HG03064 (cell line): ENCODE data around the gene MTARC2.
"Not testable (repeated sequence)": the region's sequence is repeated elsewhere in the genome, so short reads cannot be mapped to it uniquely, and the experiment has no call there.

Experiments
- ATAC-seq: cut with Tn5 transposase; IDR thresholded peaks from one replicate; pipeline ENCODE4 v1.9.1; 2021; ENCODE audit warnings: low read depth; ENCODE audit not compliant: unreplicated experiment

MTARC2 gene

DNA sequence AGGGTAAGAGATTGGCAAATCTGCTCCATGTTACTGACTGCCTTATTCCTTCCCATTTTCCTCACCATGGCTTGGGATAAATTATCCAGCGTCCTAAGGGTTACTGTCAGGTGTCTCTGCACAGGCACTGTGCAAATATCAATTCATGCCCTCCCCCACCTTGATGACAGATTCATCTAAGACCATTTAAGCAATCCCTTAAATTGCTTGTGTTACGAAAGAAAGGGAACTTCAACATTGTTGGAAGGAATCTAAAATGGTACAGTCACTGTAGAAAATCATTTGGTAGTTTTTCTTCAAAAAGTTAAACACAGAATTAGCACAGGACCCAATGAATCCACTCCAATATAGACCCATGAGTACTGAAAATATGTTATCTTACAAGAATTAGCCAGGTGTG lies 17.6 kb upstream of the MTARC2 start:
- ATAC-seq = no peak

DNA sequence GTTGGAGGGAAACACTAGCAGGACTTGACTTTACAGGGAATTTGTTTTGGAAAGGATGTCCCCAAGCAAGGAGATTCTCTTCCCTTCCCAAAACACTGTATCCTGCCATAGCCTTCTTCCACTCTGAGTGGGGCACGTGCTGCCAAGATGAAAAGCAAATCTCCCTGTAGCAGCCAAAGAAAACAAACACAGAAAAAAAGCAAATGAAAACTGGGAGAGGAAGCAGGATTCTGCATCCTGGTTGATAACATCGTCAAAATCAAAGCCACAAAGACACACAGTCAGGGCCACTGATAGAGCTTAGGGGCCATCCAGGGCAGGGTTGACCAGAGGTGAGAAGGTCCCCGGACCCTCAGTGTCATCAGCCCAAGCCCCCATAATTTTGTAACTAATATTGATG lies 16.0 kb upstream of the MTARC2 start:
- no peak for ATAC-seq

DNA sequence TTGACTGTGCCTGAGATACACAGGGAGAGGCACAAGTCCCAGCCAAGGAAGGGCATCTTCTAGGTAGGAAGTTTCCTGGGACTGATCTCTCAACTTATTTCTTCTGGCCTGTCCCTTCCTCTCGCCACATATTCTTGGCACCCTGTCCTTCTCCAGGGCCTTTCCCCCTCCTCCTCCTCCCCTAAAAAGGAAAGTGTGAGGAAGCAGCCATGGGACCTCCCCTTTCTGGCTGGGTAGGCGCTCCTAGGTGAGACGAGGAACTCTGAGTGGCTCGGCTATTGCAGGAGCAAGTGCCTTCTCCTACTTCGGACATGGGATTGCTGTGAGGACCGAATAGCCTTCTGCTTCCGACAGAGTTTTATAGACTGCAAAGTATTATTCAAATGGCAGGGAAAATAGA lies 15.5 kb upstream of the MTARC2 start:
- no peak for ATAC-seq

DNA sequence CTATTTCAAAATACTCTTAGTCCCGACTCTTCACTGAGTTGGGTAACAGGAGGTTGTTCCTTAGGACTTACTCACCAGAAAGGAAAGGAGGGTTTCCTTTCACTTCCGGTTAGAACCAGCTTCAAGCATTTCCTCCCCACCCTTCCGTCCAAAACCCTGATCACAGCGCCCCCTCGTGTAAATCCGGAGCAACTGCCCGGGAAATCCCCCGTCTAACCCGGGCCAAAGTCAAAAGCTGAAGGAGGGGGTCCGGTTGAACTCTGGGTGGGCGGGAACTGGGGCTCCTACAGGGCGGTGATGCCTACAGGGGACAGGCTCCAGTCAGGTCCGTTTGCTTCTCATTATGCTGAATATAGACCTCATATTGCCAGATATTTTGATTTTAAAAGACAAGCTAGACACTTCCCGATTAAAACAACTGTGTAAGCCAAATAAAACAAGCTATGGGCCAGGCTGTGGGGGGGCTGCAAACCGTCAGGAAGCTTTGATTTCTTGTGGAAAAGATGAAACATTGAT lies 15.0 kb upstream of the MTARC2 start:
- peak; percentile 90 for ATAC-seq

DNA sequence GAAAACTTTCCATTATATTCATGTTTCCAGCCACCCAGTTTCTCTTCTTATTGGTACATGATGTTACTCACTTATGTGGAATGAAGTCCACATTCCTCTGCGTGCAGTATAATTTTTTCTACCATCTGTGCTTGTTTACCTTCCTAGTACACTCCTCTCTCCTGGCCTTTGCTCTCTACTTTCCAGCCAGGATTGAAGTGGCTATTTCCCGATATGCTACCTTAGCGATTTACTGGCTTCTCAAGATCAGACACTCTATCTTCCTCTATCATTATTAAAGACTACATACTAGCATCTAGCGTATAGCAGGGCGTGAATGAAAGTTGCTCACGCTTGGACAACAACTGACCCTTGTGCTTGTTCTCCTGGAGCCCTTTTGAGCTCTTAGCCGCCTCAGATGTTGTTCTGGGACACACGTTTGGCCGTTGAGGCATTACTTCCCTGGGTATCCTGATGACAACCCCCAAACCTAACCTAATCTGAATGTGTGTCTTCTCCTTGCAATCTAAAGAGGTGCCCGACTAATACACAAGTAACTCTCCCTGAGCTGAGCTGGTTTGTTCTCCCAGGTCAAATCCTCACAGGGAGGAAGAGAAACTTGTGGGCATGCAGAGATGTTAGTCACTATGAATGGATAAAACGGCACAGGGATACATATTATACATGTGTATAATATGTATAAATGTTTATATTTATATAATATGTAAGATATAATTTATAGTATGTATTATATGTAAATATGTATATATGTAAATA lies 13.4 kb upstream of the MTARC2 start:
- no peak for ATAC-seq

DNA sequence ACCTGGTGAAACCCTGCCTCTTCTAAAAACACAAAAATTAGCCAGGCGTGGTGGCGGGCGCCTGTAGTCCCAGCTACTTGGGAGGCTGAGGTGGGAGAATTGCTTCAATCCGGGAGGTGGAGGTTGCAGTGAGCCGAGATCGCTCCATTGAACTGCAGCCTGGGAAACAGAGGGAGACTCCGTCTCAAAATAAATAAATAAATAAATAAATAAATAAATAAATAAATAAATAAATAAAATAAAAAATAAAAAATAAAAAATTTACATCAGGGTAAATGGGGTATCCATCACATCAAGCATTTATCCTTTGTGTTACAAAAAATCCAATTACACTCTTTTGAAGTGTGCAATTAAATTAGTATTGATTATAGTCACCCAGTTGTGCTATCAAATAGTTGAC lies 11.8 kb upstream of the MTARC2 start:
- not testable (repeated sequence) for ATAC-seq

DNA sequence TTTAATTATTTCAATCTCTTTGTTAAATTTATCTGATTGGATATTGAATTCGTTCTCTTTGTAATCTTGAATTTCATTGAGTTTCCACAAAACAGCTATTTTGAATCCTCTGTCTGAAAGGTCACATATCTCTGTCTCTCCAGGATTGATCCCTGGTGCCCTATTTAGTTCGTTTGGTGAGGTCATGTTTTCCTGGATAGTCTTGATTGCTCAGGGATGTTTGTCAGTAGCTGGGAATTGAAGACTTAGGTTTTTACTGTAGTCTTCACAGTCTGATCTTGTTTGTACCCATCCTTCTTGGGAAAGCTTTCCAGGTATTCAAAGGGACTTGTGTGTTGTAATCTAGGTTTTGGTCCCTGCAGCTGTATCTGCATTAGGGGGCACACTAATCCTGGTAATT lies 6.8 kb upstream of the MTARC2 start:
- ATAC-seq = no peak

DNA sequence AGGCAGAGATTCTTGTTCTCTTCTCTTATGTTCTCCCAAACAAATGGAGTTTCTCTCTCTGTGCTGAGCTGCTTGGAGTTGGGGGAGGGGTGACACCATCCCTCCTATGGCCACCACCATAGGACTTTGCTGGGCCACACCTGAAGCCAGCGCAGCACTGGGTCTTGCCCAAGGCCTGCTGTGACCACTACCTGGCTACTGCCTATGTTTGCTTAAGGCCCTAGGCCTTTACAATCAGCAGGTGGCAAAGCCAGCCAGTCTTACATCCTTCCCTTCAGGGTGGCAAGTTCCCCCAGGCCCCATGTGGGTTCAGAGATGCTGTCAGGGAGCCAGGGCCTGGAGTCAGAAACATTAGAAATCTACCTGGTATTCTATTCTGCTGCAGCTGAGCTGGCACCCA lies 6.3 kb upstream of the MTARC2 start:
- ATAC-seq = no peak

DNA sequence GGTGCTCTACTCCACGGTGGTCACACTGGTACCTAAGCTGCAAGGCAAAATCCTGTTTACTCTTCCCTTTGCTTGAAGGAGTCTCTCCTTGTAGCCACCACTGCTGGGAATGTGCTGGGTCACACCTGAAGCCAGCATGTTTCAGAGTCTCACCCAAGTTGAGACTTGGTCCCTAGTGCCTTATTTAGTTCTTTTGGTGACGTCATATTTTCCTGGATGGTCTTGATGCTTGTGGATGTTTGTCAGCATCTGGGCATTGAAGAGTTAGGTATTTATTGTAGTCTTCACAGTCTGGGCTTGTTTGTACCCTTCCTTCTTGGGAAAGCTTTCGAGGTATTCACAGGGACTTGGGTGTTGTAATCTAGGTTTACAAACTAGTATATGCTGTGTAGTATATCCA lies 5.6 kb upstream of the MTARC2 start:
- no peak for ATAC-seq

DNA sequence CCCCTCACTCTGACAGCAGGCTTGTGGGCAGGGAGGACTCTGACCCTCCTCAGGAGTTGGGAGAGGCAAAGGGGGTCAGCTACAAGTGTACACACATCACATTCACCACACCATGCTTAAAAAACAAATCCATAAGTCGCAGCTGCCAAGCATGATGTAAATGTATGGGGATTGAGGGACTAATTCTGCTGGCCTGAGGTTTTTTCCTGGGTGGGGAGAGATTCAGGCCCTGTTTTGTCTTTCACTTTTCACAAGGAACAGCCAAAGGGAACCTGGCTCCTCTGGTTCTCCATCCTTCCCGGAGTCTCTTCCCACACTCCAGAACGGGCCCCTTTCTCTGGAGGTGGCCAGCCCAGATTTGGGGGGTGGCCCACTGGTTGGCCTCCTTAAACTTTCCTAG lies 1.3 kb upstream of the MTARC2 start:
- no peak for ATAC-seq

DNA sequence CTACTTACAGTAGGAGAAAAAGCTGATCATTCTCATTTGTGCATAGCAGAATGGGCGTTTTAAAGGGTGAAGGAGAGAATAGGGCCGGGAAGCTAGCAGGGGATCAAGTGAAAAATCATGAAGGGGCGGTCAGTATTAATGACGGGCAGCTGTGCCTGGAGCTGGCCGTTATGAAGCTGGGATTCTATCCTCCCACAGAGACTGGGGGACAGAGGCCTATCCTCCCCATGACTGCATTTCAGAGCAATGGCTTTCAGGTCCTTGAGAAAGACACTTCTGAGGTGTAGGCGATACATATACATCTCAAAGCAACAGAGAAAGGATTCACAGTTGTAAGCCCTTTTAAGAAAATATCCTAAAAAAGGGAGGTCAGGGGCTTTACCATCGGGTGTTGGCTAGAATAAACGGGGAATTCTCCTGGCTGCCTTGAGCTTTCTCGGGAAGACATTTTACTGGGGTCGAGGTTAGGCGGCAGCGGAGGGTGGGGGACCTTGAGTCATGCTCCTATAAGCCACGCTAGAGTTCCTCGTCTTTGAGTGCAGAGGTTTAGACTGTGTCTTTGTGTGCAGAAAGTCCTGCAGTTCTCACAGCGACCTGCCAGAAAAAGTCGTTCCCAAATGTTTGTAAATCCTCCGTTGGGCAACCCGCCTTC lies 559 bp upstream of the MTARC2 start:
- no peak for ATAC-seq

DNA sequence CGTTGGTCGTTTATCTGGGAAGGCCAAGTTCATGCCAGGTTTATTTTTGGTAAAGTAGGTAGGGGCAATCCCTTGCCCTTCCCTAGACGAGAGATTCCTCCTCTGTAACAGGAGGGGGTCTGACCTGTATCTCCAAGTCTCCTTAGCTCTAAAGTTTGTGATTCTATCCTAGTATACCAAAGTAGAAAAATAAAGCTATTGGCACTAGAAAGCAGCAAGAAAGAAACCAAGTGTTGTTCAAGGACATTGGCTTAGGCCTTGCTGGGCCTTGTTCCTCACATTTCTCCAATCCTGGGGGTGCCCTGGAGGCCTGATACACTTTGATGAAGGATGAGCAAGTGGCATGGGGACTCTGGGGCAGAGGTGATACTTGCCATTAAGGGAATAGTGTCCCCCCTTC lies 814 bp downstream of the MTARC2 start:
- ATAC-seq = no peak

DNA sequence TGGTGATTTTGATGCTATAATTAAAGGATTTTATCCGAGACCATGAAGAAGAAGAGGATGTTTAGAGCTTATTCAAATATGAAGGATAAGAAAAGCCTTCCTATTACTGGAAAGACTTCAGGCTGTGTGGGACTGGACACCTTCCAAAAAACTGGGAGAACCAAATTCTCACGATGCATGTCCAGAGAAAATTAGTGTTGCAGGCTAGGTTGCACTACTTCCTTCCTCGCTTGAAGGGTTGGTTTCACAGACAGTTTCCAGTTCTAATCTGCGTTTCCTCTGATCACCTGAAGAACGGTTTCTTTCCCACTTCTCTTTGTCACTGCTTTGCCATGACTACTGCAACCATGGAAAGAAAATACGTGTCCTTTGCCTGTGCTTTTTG lies 2.0 kb downstream of the MTARC2 start:
- ATAC-seq = no peak

DNA sequence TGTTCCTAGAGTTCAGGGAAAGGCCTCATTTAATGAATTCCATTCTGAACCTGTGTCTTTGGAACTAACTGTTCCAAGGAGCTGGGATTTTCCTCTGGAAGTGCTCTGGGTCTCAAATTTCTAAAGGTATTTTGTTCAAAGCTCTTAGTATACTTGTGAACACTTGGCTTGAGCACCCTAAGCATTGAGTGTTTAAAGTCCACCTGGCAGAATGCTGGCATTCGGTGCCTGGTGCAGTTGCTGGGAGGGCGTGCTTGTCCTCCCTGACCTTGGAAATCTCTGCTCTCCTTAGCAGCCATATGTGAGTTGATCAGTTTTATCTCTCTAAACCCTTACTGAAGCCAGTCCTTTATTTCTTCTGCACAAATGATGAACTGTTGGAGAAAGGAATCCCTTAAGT lies 3.0 kb downstream of the MTARC2 start:
- no peak for ATAC-seq

DNA sequence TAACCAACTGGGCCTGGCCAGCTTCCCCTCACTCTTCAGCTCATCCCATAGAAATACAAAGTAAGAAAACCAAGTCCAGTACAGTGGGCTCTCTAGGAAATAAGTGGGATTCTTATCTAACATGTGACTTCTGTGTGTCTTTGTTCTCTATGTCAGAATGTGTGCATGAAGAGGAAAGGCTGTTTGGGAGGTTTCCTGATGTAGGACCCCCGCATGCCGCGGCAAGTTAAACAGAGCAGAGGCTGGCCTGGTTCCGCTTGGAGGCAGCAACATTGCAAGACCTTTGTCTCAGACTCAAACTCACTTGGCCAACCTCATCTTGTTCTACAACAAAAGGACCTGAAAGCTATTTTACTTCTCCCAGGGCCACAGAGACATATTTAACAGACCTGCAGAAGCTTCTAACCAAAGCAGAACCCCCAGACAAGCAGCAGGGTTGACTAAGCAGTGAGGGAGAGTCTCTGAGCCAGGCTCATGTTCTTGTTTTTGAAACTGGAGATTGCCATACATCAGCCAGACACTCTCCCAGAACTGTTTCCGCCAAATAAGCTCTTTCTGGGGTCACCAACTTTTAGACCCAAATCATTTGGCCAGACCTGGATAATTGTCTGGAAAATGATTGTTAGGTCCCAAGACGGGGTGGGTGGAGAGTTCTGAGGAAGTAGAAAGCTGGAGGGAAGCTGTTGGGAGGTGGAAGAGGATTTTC lies 6.2 kb downstream of the MTARC2 start:
- ATAC-seq = no peak

DNA sequence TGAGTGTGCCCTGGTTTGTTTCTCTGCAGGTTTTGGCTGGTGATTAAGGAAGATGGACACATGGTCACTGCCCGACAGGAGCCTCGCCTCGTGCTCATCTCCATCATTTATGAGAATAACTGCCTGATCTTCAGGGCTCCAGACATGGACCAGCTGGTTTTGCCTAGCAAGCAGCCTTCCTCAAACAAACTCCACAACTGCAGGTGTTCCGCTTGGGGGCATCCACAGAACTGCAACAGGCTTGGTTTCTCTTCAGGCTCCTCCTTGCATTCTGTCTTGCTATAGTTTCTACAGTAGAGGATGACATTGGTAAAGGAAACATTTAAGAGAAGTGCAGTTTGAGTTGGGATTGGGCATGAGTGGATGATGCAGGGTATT lies 6.8 kb downstream of the MTARC2 start:
- no peak for ATAC-seq

DNA sequence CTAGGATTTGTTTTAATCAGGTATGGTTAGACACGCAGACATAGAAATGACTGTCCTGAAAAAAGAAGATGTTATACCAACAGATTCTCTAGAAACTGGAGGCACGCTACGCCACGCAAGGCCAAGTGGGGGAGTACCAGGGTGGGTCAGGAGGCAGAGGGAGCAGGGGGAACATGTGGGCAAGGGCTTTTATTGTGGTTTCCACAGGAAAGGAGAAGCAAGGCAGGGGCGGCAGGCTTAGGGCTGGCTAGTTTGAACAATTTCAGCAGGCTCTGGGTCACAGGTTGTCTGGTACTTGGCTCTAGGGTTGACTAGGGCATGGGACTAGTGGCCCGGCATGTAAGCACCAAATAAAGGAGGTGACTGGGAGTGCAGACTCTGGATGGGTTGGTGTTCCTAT lies 7.2 kb downstream of the MTARC2 start:
- ATAC-seq = no peak

DNA sequence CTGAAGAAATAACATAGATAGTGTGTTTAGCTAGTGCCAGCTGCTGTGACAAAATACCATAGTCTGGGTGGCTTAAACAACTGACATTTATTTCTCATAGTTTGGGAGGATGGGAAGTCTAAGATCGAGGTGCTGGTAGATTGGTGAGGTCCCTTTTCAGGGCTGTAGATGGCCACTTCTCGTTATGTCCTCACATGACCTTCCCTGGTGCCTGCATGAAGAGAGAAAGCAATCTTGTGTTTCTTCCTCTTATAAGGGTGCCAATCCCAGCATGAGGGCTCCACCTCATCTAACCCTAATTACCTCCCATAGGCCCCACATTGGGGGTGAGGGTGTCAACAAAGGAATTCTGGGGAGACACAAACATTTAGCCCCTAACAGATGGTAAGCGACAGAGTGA lies 9.3 kb downstream of the MTARC2 start:
- no peak for ATAC-seq

DNA sequence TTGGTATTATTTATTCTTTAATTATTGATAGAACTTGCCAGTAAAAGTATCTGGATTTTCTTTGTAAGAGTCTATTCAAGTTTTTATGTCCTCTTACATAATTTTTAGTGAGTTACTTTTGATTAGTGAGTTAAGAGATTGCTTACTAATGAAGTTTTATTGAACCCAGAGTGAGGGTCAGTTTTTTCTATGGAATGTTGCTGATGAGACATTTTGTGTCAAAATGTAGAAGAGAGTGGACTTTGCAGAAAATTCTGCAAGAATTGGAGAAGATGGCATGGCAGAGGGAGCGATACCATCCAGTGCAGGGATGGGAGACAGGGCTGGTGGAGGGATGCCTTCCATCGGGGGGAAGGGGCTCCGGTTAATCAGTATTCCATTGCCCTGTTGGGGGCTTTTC lies 11.0 kb downstream of the MTARC2 start:
- ATAC-seq = no peak

DNA sequence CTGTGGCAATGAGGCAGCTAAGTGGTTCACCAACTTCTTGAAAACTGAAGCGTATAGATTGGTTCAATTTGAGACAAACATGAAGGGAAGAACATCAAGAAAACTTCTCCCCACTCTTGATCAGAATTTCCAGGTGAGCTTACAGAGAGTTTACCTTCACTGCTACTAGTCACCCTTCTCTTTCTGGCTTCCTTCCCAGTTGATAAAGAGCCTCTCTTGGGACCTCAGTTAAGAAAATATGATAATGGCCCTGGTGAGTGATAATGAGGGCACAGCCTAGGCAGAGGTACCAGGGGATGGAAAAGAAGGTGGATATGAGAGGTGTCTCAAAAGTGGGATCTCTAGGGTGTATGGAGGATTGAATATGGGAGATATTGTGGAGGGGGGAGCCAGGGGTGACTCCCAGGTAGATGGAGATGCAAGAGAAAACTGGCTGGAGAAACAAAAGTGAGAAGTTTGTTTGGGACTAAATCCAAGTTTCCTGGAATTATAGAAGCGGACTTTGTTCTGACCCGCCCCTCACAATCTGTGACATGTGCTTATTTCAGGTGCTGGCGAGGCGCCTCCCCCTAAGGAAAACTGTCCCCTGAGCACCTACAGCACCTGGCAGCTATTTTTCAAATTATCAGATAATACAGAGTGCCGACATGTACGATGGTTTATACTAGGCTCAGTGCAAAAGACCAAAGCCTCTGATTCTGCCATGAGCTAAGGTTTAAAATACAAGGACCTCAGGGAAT lies 13.7 kb downstream of the MTARC2 start:
- ATAC-seq = no peak

DNA sequence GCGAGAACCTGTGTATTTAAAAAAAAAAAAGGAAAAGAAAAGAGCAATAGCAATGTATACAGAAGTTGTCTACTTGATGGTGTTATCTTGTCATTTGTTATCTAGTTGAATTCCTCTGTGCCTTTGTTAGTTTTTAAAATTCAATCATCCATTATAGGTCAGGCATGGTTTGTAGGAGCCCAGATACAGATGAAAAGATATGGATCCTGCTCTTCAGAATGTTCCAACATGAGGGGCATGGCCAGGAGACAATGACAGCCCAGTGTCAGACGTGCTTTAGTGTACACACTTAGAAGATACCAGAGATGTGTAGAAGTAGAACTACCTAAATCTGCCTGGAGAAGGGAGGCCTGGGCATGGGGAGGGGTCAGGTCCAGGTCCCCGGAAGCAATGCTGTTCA lies 16.6 kb downstream of the MTARC2 start:
- ATAC-seq = no peak
